Retinal pigment epithelial cell (primary cell): ENCODE data around the gene EHHADH.
"Not testable (repeated sequence)": the region's sequence is repeated elsewhere in the genome, so short reads cannot be mapped to it uniquely, and the experiment has no call there.

Experiments
- DNase-seq: peaks from one replicate; pipeline ENCODE4 v3.0.0-alpha.2; 2010; ENCODE audit warnings: low read depth
- H3K4me3 ChIP-seq: 2 replicates; pipeline ENCODE4 v1.5.1; 2011; ENCODE audit warnings: mild to moderate bottlenecking, low read length, control low read depth, moderate library complexity
- CTCF ChIP-seq: conservative IDR thresholded peaks from 2 replicates; pipeline ENCODE4 v1.5.1; 2011; ENCODE audit warnings: low read depth, low read length, control low read depth, inconsistent platforms

EHHADH gene

GRCh38 chr3:185268194-185268962 lies 14.5 kb upstream of the EHHADH start:
- H3K4me3 ChIP-seq = no peak overlapping the region
- no peak for TF ChIP-seq CTCF
- no peak for DNase-seq

- H3K4me3 ChIP-seq = no peak overlapping the region
- no peak for DNase-seq
- no peak for TF ChIP-seq CTCF
These were observed 13.3 kb upstream of the EHHADH start for GRCh38 chr3:185267193-185267592.

- TF ChIP-seq CTCF = no peak
- no peak for DNase-seq
- H3K4me3 ChIP-seq = no peak overlapping the region
These were observed 11.2 kb upstream of the EHHADH start for GRCh38 chr3:185264849-185265553.

- no peak for DNase-seq
- TF ChIP-seq CTCF = no peak
- no peak overlapping the region for H3K4me3 ChIP-seq
These were observed 9.6 kb upstream of the EHHADH start for GRCh38 chr3:185263423-185263822.

GRCh38 chr3:185257334-185257733 lies 3.5 kb upstream of the EHHADH start:
- H3K4me3 ChIP-seq = no peak overlapping the region
- DNase-seq = no peak
- no peak for TF ChIP-seq CTCF

- DNase-seq = no peak
- H3K4me3 ChIP-seq = no peak overlapping the region
- TF ChIP-seq CTCF = no peak
These were observed 950 bp upstream of the EHHADH start for GRCh38 chr3:185254799-185255198.

GRCh38 chr3:185253133-185253532 lies 716 bp downstream of the EHHADH start:
- not testable (repeated sequence) for DNase-seq, H3K4me3 ChIP-seq
